Left lung (tissue), 10 donors: ENCODE measurements around the gene COG5. TPM values are rescaled to one million over a fixed set of nuclear protein-coding genes. Genes with fewer than 3 reads are reported as not detected.
A peak's percentile ranks its signal among the peaks of the same experiment; 100 is the strongest.

ENCODE experiments used
- ATAC-seq: fragments of 200-7000 bp; cut with Tn5 transposase; one replicate; pipeline ENCODE4 v1.9.1; 2020; ENCODE audit warnings: moderate library complexity
- DNase-seq, 4 donors: peaks; one replicate each; pipeline ENCODE4 v3.0.0-alpha.2; 2013 to 2020
- H3K27ac ChIP-seq, 2 donors: fragments of 200-600 bp; sonication (generic) in 1 of 2; one replicate each; pipeline versions ENCODE4 v1.5.0 to v1.8.0; 2020 to 2021
- H3K27me3 ChIP-seq, 2 donors: fragments of 200-600 bp; sonication (generic) in 1 of 2; one replicate each; pipeline versions ENCODE4 v1.5.0 to v1.8.0; 2020 to 2021
- H3K36me3 ChIP-seq, 2 donors: fragments of 200-600 bp; sonication (generic) in 1 of 2; one replicate each; pipeline versions ENCODE4 v1.5.0 to v1.8.0; 2020 to 2021
- H3K4me1 ChIP-seq, 2 donors: fragments of 200-600 bp; one replicate each; pipeline ENCODE4 v1.8.0; 2021
- H3K4me3 ChIP-seq, 2 donors: fragments of 200-600 bp; sonication (generic) in 1 of 2; one replicate each; pipeline versions ENCODE4 v1.5.0 to v1.8.0; 2020 to 2021; ENCODE audit warnings: mild to moderate bottlenecking in 1 of 2
- H3K9me3 ChIP-seq, 2 donors: fragments of 200-600 bp; sonication (generic) in 1 of 2; one replicate each; pipeline versions ENCODE4 v1.5.0 to v1.8.0; 2020 to 2021
- intact Hi-C, 2 donors: fragments of 100-400 bp; cut with DNase I; formaldehyde crosslinking; loops; one replicate each; pipeline versions ENCODE4 v1.11.2 to v1.14.2; 2022
- polyA plus RNA-seq, 6 donors: library from polyadenylated mRNA; unstranded; fragments of 120-200 nt; gene quantifications; one replicate each; pipeline ENCODE4 v1.2.1, GENCODE V29; 2013; ENCODE audit not compliant: insufficient read length in 6 of 6
- total RNA-seq, 2 donors: library from RNA; stranded (reverse); fragmentation: NEBNext Ultra II Directional; extraction: Animal tissue kit (Norgen Biotek cat#: 25700); gene quantifications; one replicate each; pipeline ENCODE4 v1.2.1, GENCODE V29; 2021
- TF ChIP-seq, protein P1 (sequence below), 2 donors: fragments of 200-600 bp; sonication (generic) in 1 of 2; IDR thresholded peaks; one replicate each; pipeline versions ENCODE4 v1.5.0 to v1.8.0; 2021; ENCODE audit warnings: antibody characterized with exemption in 2 of 2
- donor health status: DM: no; HTN: yes; CAD: no.
- donor health status: DM: no; HTN: no; CAD: no.

The COG5 gene
- total and polyA plus RNA-seq, 8 donors: 26.9 to 42.6 (median 33.4) TPM

DNA sequence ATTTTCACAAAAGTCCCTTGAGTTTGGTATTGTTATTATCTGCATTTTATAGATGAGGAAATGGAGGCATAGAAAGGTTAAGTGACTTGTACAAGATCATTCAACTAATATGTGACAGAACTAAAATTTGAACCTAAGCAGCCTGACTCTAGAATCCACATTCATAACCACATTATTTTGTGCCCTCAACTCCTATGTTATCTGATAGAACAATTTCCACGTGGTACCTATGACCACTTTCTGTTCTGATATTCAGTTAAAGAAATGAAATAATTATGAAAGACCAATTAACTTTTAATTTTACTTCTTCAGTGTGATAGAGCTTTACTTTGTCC is 33.8 kb upstream of the COG5 start:
- no peaks in the 10 kb centered on the region for H3K9me3 ChIP-seq
- ATAC-seq (no peak), DNase-seq (no peak)
- H3K36me3 ChIP-seq: peaks cover 0 to 40% of the 10 kb centered on the region in 2 donors
- TF ChIP-seq, protein P1, sequence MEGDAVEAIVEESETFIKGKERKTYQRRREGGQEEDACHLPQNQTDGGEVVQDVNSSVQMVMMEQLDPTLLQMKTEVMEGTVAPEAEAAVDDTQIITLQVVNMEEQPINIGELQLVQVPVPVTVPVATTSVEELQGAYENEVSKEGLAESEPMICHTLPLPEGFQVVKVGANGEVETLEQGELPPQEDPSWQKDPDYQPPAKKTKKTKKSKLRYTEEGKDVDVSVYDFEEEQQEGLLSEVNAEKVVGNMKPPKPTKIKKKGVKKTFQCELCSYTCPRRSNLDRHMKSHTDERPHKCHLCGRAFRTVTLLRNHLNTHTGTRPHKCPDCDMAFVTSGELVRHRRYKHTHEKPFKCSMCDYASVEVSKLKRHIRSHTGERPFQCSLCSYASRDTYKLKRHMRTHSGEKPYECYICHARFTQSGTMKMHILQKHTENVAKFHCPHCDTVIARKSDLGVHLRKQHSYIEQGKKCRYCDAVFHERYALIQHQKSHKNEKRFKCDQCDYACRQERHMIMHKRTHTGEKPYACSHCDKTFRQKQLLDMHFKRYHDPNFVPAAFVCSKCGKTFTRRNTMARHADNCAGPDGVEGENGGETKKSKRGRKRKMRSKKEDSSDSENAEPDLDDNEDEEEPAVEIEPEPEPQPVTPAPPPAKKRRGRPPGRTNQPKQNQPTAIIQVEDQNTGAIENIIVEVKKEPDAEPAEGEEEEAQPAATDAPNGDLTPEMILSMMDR (IDR thresholded peaks at IDR 0.05): no peak
- H3K4me1 ChIP-seq: no peaks in the 10 kb centered on the region
- intact Hi-C loops: no loop called here
- H3K4me3 ChIP-seq: no peak overlapping the region
- H3K27ac ChIP-seq: no peak overlapping the region
- no peaks in the 10 kb centered on the region for H3K27me3 ChIP-seq

- intact Hi-C loops: no loop called here
- H3K4me3 ChIP-seq: no peak overlapping the region
- ATAC-seq (no peak), DNase-seq (no peak)
- peaks cover 0 to 34% of the 10 kb centered on the region in 2 donors for H3K36me3 ChIP-seq
- no peaks in the 10 kb centered on the region for H3K4me1 ChIP-seq
- TF ChIP-seq, protein P1 (IDR thresholded peaks at IDR 0.05): no peak
- H3K27ac ChIP-seq: no peak overlapping the region
- no peaks in the 10 kb centered on the region for H3K9me3 ChIP-seq
- H3K27me3 ChIP-seq: no peaks in the 10 kb centered on the region
Measured at GRCh38 chr7:107596881-107597581, 33.3 kb upstream of the COG5 start.

GRCh38 chr7:107594961-107595737 is 31.4 kb upstream of the COG5 start:
- Histone ChIP-seq H3K36me3 (peaks cover 0 to 16% of the 10 kb centered on the region in 2 donors), H3K4me1 (no peaks in the 10 kb centered on the region), H3K4me3 (no peak overlapping the region), H3K9me3 (no peaks in the 10 kb centered on the region), H3K27me3 (no peaks in the 10 kb centered on the region), H3K27ac (peak overlapping the region; percentile 30 to 38)
- TF ChIP-seq, protein P1 (IDR thresholded peaks at IDR 0.05): no peak
- intact Hi-C loops: no loop called here
- DNase-seq (no peak), ATAC-seq (peak; percentile 43)

GRCh38 chr7:107593025-107593410 is 29.3 kb upstream of the COG5 start:
- ATAC-seq (no peak), DNase-seq (no peak)
- peaks cover 0 to 19% of the 10 kb centered on the region in 2 donors for H3K36me3 ChIP-seq
- no peak overlapping the region for H3K4me3 ChIP-seq
- H3K27me3 ChIP-seq: no peaks in the 10 kb centered on the region
- TF ChIP-seq, protein P1 (IDR thresholded peaks at IDR 0.05): no peak
- no peaks in the 10 kb centered on the region for H3K9me3 ChIP-seq
- no peaks in the 10 kb centered on the region for H3K4me1 ChIP-seq
- intact Hi-C loops: no loop called here
- no peak overlapping the region for H3K27ac ChIP-seq

DNA sequence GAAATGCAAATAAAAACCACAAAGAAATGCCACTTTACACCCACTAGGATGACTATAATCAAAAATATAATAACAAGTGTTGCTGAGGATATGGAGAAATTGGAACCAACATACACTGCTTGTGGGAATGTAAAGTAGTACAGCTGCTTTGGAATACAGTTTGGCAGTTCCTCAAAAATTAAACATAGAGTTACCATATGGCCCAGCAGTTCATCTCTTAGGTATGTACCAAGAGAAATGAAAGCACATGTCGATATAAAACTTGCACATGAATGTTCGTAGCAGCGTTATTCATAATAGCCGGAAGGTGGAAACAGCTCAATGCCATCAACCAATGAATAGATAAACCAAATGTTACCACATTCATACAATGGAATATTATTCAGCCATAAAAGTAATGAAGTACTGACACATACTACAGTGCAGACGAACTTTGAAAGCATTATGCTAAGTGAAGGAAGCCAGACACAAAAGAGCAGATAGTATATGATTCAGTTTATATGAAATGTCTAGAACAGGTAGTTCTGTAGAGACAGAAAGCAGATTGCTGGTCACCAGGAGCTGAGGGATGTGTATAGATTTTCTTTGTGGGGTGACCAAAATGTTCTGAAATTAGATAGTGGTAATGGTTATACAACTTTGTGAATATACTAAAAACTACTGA is 28.8 kb upstream of the COG5 start:
- no peaks in the 10 kb centered on the region for H3K27me3 ChIP-seq
- no peak overlapping the region for H3K27ac ChIP-seq
- H3K36me3 ChIP-seq: peaks cover 0 to 19% of the 10 kb centered on the region in 2 donors
- DNase-seq: no peak
- H3K4me1 ChIP-seq: no peaks in the 10 kb centered on the region
- no peak overlapping the region for H3K4me3 ChIP-seq
- no peaks in the 10 kb centered on the region for H3K9me3 ChIP-seq
- TF ChIP-seq, protein P1 (IDR thresholded peaks at IDR 0.05): no peak
- intact Hi-C loops: no loop called here
- ATAC-seq: no peak
